HepG2 (cell line): ENCODE measurements around the gene ZMYM3.

Experiments used
- POLR2A ChIP-seq, 2 experiments: IDR thresholded peaks; 2 replicates each; pipeline ENCODE4 v1.6.1; 2011; ENCODE audit warnings: low read depth in 2 of 2, low read length in 2 of 2, mild to moderate bottlenecking in 1 of 2, moderate library complexity in 1 of 2; ENCODE audit not compliant: insufficient read depth in 1 of 2
- ZNF232 ChIP-seq: sonication (generic); formaldehyde crosslinking; IDR thresholded peaks from 2 replicates; pipeline ENCODE4 v1.4.0; 2020; ENCODE audit warnings: missing genetic modification reagents, borderline replicate concordance
- TF ChIP-seq, protein P1 (sequence below): sonication (generic); formaldehyde crosslinking; IDR thresholded peaks from 2 replicates; pipeline ENCODE4 v1.4.0; 2020; ENCODE audit warnings: mild to moderate bottlenecking, missing genetic modification reagents

DNA sequence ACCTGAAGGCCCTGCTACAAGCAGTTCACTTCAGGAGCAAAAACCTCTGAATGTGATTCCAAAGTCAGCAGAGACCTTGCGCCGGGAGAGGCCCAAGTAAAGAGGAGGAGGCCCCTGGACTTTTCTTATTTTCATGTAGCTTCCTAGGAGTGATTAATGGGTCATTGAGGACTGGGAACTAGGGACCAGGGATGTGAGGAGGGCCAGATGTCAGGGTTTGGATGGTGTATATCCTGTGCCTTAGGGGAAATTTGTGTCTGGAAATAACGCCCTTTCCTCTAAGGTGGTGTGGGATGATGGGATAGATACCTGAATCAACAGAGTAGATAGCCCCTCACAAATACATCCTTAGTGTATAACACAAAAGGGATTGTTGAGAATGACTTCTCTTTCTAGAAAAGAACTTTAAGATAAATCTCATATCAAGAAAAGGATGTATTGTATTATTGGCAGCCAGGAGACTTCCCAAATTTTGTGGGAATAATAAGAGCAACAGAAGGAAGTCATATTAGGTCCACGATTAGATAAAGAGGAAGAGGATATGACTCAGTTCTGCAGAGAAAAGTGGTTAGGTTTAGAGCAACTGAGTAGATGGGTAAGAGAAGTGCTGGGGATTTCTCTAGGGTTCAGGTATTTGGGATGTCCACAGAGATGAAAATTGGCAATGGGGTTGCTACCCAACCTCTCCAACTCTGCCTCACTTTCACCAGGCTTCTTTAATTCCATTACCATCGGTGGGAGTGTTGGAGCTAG, 48.7 kb upstream of the ZMYM3 start:
- TF ChIP-seq POLR2A (IDR thresholded peaks at IDR 0.05; ENCODE audit: insufficient read depth in 1 of 2, low read depth in 2 of 2, low read length in 2 of 2) = no peak
- TF ChIP-seq, protein P1, sequence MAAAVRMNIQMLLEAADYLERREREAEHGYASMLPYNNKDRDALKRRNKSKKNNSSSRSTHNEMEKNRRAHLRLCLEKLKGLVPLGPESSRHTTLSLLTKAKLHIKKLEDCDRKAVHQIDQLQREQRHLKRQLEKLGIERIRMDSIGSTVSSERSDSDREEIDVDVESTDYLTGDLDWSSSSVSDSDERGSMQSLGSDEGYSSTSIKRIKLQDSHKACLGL (CRISPR knock-in tag) = no peak
- TF ChIP-seq ZNF232 = no peak
